LHCN-M2 (cell line): Measurements from ENCODE around the gene POLDIP3. TPM values are rescaled to one million over a fixed set of nuclear protein-coding genes. Genes with fewer than 3 reads are reported as not detected.
A peak's percentile ranks its signal among the peaks of the same experiment; 100 is the strongest.
"Not testable (repeated sequence)": the region's sequence is repeated elsewhere in the genome, so short reads cannot be mapped to it uniquely, and the experiment has no call there.

Experiments
- DNase-seq: peaks from one replicate; pipeline ENCODE4 v3.0.0-alpha.2; 2012; ENCODE audit warnings: low read depth
- total RNA-seq: library from RNA; depleted of rRNA; stranded (reverse); fragments of >200 nt; gene quantifications from 2 replicates; pipeline ENCODE4 v1.2.3, GENCODE V29; 2014

POLDIP3 gene
- total RNA-seq, 1 experiment from 2014 or later, result 36.4 TPM

- no peak for DNase-seq
Measured at GRCh38 chr22:42586381-42586780, 28.3 kb downstream of the POLDIP3 start.

GRCh38 chr22:42585096-42585495 lies 29.6 kb downstream of the POLDIP3 start:
- DNase-seq, result no peak

- DNase-seq, result no peak
Measured at GRCh38 chr22:42584364-42584940, 30.2 kb downstream of the POLDIP3 start.

- no peak for DNase-seq
Measured at GRCh38 chr22:42582987-42583386, 31.7 kb downstream of the POLDIP3 start.

- peak; percentile 63 for DNase-seq
Measured at GRCh38 chr22:42581762-42582716, 32.6 kb downstream of the POLDIP3 start.

- DNase-seq, result not testable (repeated sequence)
Measured at GRCh38 chr22:42581194-42581761, 33.4 kb downstream of the POLDIP3 start.

- DNase-seq, result not testable (repeated sequence)
Measured at GRCh38 chr22:42580040-42580439, 34.6 kb downstream of the POLDIP3 start.

- DNase-seq, result no peak
Measured at GRCh38 chr22:42577623-42578240, 37.0 kb downstream of the POLDIP3 start.

GRCh38 chr22:42577141-42577540 lies 37.5 kb downstream of the POLDIP3 start:
- not testable (repeated sequence) for DNase-seq

GRCh38 chr22:42575996-42576574 lies 38.6 kb downstream of the POLDIP3 start:
- not testable (repeated sequence) for DNase-seq

- DNase-seq, result not testable (repeated sequence)
Measured at GRCh38 chr22:42574468-42574867, 40.2 kb downstream of the POLDIP3 start.

GRCh38 chr22:42574046-42574445 lies 40.6 kb downstream of the POLDIP3 start:
- not testable (repeated sequence) for DNase-seq

GRCh38 chr22:42571068-42571467 lies 43.6 kb downstream of the POLDIP3 start:
- DNase-seq, result not testable (repeated sequence)

GRCh38 chr22:42570580-42570979 lies 44.1 kb downstream of the POLDIP3 start:
- not testable (repeated sequence) for DNase-seq

- not testable (repeated sequence) for DNase-seq
Measured at GRCh38 chr22:42567950-42568349, 46.7 kb downstream of the POLDIP3 start.

GRCh38 chr22:42565956-42566355 lies 48.7 kb downstream of the POLDIP3 start:
- no peak for DNase-seq

GRCh38 chr22:42564699-42565098 lies 50.0 kb downstream of the POLDIP3 start:
- no peak for DNase-seq

GRCh38 chr22:42563943-42564342 lies 50.7 kb downstream of the POLDIP3 start:
- DNase-seq, result not testable (repeated sequence)

- DNase-seq, result no peak
Measured at GRCh38 chr22:42562684-42563083, 52.0 kb downstream of the POLDIP3 start.

- DNase-seq, result no peak
Measured at GRCh38 chr22:42562279-42562678, 52.4 kb downstream of the POLDIP3 start.

- no peak for DNase-seq
Measured at GRCh38 chr22:42561856-42562255, 52.8 kb downstream of the POLDIP3 start.
